Measurements from ENCODE around the gene SOX5. TPM values are rescaled to one million over a fixed set of nuclear protein-coding genes. Genes with fewer than 3 reads are reported as not detected.

The SOX5 gene
- total and polyA plus RNA-seq, 7 donors = 0.17 to 2.9 (median 0.47) TPM

DNA sequence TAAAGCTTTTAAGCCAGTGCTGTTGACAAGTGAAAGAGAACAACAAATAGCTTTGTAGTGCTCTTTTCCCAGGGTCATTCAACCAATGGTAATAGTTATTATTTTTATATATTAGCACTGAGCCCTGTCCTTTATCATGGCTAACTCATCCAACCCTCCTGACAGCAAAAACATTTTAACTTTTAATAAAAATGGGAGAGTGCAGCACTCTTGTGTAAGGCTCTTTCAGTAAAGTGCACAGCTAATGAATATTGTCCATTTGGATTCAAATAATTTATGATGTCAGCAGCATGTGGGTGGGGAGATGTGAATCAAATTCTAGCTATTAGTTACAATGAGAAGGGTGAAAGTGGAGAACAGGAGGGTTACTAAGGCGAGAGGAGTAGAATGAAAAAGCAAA is 185.7 kb downstream of the SOX5 start:
- Histone ChIP-seq H3K36me3 (ENCODE audit: insufficient read depth in 1 of 2, low read depth in 1 of 2) (no peaks in the 10 kb centered on the region), H3K27me3 (ENCODE audit: insufficient read depth in 3 of 3, low read length in 2 of 3) (no peaks in the 10 kb centered on the region), H3K4me3 (no peak overlapping the region), H3K27ac (no peak overlapping the region), H3K9me3 (no peaks in the 10 kb centered on the region), H3K4me1 (no peaks in the 10 kb centered on the region)
- TF ChIP-seq, protein P1, sequence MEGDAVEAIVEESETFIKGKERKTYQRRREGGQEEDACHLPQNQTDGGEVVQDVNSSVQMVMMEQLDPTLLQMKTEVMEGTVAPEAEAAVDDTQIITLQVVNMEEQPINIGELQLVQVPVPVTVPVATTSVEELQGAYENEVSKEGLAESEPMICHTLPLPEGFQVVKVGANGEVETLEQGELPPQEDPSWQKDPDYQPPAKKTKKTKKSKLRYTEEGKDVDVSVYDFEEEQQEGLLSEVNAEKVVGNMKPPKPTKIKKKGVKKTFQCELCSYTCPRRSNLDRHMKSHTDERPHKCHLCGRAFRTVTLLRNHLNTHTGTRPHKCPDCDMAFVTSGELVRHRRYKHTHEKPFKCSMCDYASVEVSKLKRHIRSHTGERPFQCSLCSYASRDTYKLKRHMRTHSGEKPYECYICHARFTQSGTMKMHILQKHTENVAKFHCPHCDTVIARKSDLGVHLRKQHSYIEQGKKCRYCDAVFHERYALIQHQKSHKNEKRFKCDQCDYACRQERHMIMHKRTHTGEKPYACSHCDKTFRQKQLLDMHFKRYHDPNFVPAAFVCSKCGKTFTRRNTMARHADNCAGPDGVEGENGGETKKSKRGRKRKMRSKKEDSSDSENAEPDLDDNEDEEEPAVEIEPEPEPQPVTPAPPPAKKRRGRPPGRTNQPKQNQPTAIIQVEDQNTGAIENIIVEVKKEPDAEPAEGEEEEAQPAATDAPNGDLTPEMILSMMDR (IDR thresholded peaks at IDR 0.05) = no peak
- 85 to 93% (median 92%) methylated on average over 1 of the region's 1 CpG for WGBS, 3 donors
- DNase-seq (no peak), ATAC-seq (no peak)
- intact Hi-C loops (cut with DNase I) = no loop called here

DNA sequence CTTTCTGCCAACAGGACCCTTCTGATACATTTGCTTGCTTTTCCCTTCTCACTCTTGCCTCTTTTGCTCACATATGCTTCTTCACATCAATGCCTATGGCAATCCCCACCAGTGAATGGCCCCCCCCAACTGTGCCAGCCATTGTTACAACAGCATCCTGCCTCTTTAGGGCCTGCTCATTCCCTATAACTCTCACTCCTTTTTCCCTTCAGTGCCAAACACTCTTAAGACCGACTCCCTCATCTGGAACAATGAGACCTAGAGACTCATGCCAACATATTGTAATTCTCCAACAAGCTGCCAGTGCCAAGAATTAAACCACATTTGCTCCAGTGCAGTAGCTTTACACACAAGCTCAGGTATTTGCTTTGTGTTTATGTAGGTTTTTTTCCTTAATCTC is 189.0 kb downstream of the SOX5 start:
- TF ChIP-seq, protein P1 (IDR thresholded peaks at IDR 0.05) = no peak

DNA sequence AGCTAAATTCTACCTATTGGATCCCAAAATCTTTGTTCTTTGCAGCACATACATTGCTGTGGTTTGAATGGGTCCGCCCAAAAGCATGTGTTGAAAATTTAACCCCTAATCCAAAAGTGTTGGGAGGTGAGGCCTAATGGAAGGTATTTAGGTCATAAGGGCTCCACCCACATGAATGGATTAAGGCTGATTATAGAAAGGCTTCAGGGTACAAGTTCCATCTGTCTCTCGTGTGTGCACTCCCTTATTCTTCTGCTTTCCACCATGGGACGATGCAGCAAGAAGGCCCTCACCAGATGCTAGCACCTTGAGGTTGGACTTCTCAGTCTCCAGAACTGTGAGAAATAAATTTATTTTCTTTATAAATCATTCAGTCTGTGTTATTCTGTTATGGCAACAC is 190.9 kb downstream of the SOX5 start:
- Histone ChIP-seq H3K36me3 (ENCODE audit: insufficient read depth in 1 of 2, low read depth in 1 of 2) (no peaks in the 10 kb centered on the region), H3K9me3 (no peaks in the 10 kb centered on the region), H3K27ac (no peak overlapping the region), H3K27me3 (ENCODE audit: insufficient read depth in 3 of 3, low read length in 2 of 3) (no peaks in the 10 kb centered on the region), H3K4me1 (no peaks in the 10 kb centered on the region), H3K4me3 (no peak overlapping the region)
- ATAC-seq (no peak), DNase-seq (no peak)
- TF ChIP-seq, protein P1 (IDR thresholded peaks at IDR 0.05) = no peak
- intact Hi-C loops (cut with DNase I) = no loop called here
- WGBS, 3 donors = 87 to 93% (median 90%) methylated on average over 3 of the region's 3 CpGs

More for the DNA sequence above, 189.0 kb downstream of the SOX5 start:
- Histone ChIP-seq H3K36me3 (ENCODE audit: insufficient read depth in 1 of 2, low read depth in 1 of 2) (no peaks in the 10 kb centered on the region), H3K27me3 (ENCODE audit: insufficient read depth in 3 of 3, low read length in 2 of 3) (no peaks in the 10 kb centered on the region), H3K4me3 (no peak overlapping the region), H3K4me1 (no peaks in the 10 kb centered on the region), H3K27ac (no peak overlapping the region), H3K9me3 (no peaks in the 10 kb centered on the region)
- intact Hi-C loops (cut with DNase I) = no loop called here
- WGBS, 3 donors = 9 to 21% (median 16%) methylated on average over 1 of the region's 1 CpG
- ATAC-seq = no peak
- no peak for DNase-seq

DNA sequence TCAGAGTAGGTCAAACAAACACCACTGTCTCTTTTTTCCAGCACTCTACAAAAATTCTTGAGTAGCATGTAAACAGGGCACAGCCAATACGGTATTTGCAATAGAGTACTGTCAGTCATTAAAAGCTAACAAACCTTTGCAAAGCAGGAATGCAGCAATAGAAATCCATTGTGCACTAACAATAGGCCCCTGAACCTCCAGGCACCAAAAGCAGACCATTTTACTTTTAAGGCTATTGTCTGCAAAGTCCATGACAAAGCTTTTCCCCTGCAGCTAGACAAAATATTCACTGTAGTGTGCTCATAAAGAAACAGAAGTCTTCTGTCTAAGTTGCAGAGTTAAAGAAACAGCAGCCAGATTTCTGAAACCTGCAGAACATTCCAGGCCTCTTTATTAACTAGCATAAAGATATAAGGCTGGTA is 191.9 kb downstream of the SOX5 start:
- Histone ChIP-seq H3K36me3 (ENCODE audit: insufficient read depth in 1 of 2, low read depth in 1 of 2) (no peaks in the 10 kb centered on the region), H3K27ac (no peak overlapping the region), H3K27me3 (ENCODE audit: insufficient read depth in 3 of 3, low read length in 2 of 3) (no peaks in the 10 kb centered on the region), H3K9me3 (no peaks in the 10 kb centered on the region), H3K4me1 (no peaks in the 10 kb centered on the region), H3K4me3 (no peak overlapping the region)
- TF ChIP-seq, protein P1 (IDR thresholded peaks at IDR 0.05) = no peak
- intact Hi-C loops (cut with DNase I) = no loop called here
- DNase-seq = no peak
- no peak for ATAC-seq
- 22 to 37% (median 33%) methylated on average over 1 of the region's 1 CpG for WGBS, 3 donors

DNA sequence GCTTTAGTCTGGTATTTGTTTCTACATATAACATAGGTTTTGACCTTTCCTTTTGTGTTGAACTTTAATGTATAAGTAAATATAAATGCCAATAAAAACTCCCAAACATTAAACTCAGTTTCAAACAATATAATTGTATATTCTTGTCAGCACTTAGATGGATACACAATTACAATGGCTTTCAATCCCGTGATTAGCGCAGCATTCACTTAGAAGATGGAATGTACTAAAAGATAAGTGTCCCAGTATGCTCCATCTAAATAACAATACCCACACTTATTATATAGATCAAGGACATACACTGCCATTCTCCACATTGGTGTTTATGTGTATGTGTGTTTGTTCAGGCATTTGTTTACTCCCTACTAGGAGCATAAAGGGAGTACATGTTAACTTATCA is 193.1 kb downstream of the SOX5 start:
- Histone ChIP-seq H3K4me3 (no peak overlapping the region), H3K4me1 (no peaks in the 10 kb centered on the region), H3K9me3 (no peaks in the 10 kb centered on the region), H3K27ac (no peak overlapping the region), H3K36me3 (ENCODE audit: insufficient read depth in 1 of 2, low read depth in 1 of 2) (no peaks in the 10 kb centered on the region), H3K27me3 (ENCODE audit: insufficient read depth in 3 of 3, low read length in 2 of 3) (no peaks in the 10 kb centered on the region)
- ATAC-seq (no peak), DNase-seq (no peak)
- intact Hi-C loops (cut with DNase I) = no loop called here
- TF ChIP-seq, protein P1 (IDR thresholded peaks at IDR 0.05) = no peak
- 96 to 99% (median 97%) methylated on average over 2 of the region's 2 CpGs for WGBS, 3 donors

Measured in psoas muscle (tissue), 8 donors.